GM12878 (cell line): ENCODE results near the gene STK16. TPM values are rescaled to one million over a fixed set of nuclear protein-coding genes. Genes with fewer than 3 reads are reported as not detected.

Experiments used
- ATAC-seq: fragments of 200-7000 bp; cut with Tn5 transposase; 3 replicates; pipeline ENCODE4 v1.9.1; 2020; ENCODE audit warnings: mild to moderate bottlenecking, moderate library complexity
- BruUV-seq: library from RNA; stranded (reverse); fragments of 400-500 nt; replicated peaks from 2 replicates; lab custom pipeline; 2021; lab: Mats Ljungman, UMichigan
- CTCF ChIA-PET: fragments of 300-600 bp; sonication (Branson Sonifier 250); formaldehyde crosslinking; extraction: SDS; loops from one replicate; lab custom pipeline; 2021; ENCODE audit warnings: inconsistent platforms; lab: Yijun Ruan, JAX
- POLR2A ChIA-PET: fragments of 350-600 bp; formaldehyde crosslinking; extraction: SDS; loops from one replicate; lab custom pipeline; 2021; ENCODE audit warnings: inconsistent platforms; lab: Charles Lee
- RAD21 ChIA-PET: fragments of 300-600 bp; sonication (Branson Sonifier 250); formaldehyde crosslinking; loops from one replicate; lab custom pipeline; 2023; ENCODE audit warnings: antibody characterized with exemption; ENCODE audit not compliant: unreplicated experiment; lab: Charles Lee
- SMC1A ChIA-PET: fragments of 300-600 bp; sonication (Branson Sonifier 250); formaldehyde crosslinking; loops from one replicate; lab custom pipeline; 2023; ENCODE audit not compliant: unreplicated experiment, uncharacterized antibody; lab: Charles Lee
- DNase-seq: peaks from one replicate; pipeline ENCODE4 v3.0.0-alpha.2; 2011; ENCODE audit warnings: low read depth, low spot score
- FAIRE-seq: peaks from 3 replicates; lab custom pipeline; 2011; peaks lifted over from hg19 to GRCh38; lab: Jason Lieb, UNC
- H2AFZ ChIP-seq: 2 replicates; pipeline ENCODE4 v1.6.0; 2011; ENCODE audit warnings: low read depth, low read length, control low read depth; ENCODE audit not compliant: control insufficient read depth
- H3K27ac ChIP-seq: 2 replicates; pipeline ENCODE4 v1.5.1; 2011; ENCODE audit warnings: control low read depth; ENCODE audit not compliant: control insufficient read depth, insufficient read depth
- H3K27me3 ChIP-seq, 2 experiments: replicated peaks in 1 of 2; 2 replicates each; pipeline versions ENCODE4 v1.6.0 to v1.6.1; 2011; ENCODE audit warnings: low read length in 1 of 2; ENCODE audit not compliant: control insufficient read depth in 2 of 2, insufficient read depth in 2 of 2
- H3K36me3 ChIP-seq, 2 experiments: 2 replicates each; pipeline ENCODE4 v1.5.1; 2011; ENCODE audit warnings: low read length in 1 of 2; ENCODE audit not compliant: control insufficient read depth in 2 of 2, insufficient read depth in 2 of 2
- H3K4me1 ChIP-seq: 2 replicates; pipeline ENCODE4 v1.6.1; 2011; ENCODE audit warnings: mild to moderate bottlenecking, low read length, moderate library complexity, mixed read lengths; ENCODE audit not compliant: control insufficient read depth, insufficient read depth
- H3K4me2 ChIP-seq: 2 replicates; pipeline ENCODE4 v1.6.0; 2011; ENCODE audit warnings: control low read depth; ENCODE audit not compliant: control insufficient read depth, insufficient read depth
- H3K4me3 ChIP-seq: fragments of 200-600 bp; sonication (generic); 2 replicates; pipeline ENCODE4 v1.5.1; 2016
- H3K79me2 ChIP-seq: 2 replicates; pipeline ENCODE4 v1.6.0; 2011; ENCODE audit warnings: low read length; ENCODE audit not compliant: control insufficient read depth, insufficient read depth
- H3K9ac ChIP-seq: 2 replicates; pipeline ENCODE4 v1.8.0; 2011; ENCODE audit warnings: low read length, control low read depth, mixed read lengths; ENCODE audit not compliant: control insufficient read depth, insufficient read depth
- H3K9me3 ChIP-seq: replicated peaks from 3 replicates; pipeline ENCODE4 v1.5.1; 2011; ENCODE audit warnings: mild to moderate bottlenecking, low read length; ENCODE audit not compliant: control insufficient read depth, insufficient read depth
- H4K20me1 ChIP-seq: 2 replicates; pipeline ENCODE4 v1.6.0; 2011; ENCODE audit not compliant: control insufficient read depth, insufficient read depth
- ASH2L ChIP-seq: fragments of 300-600, 200-600 bp; sonication (generic); IDR thresholded peaks from 2 replicates; pipeline ENCODE4 v1.6.1; 2017; ENCODE audit warnings: low read depth, mild to moderate bottlenecking, borderline replicate concordance
- BACH1 ChIP-seq: fragments of 450-650 bp; IDR thresholded peaks from 2 replicates; pipeline ENCODE4 v1.6.1; 2017; ENCODE audit warnings: mild to moderate bottlenecking, borderline replicate concordance
- CEBPB ChIP-seq, 2 experiments: fragments of 150-350 bp in 1 of 2; IDR thresholded peaks; 2 replicates each; pipeline ENCODE4 v1.6.1; 2012 to 2014; ENCODE audit warnings: low read depth in 2 of 2, low read length in 2 of 2, borderline replicate concordance in 1 of 2, inconsistent platforms in 1 of 2
- CHD4 ChIP-seq: fragments of 200-600 bp; sonication (generic); IDR thresholded peaks from 2 replicates; pipeline ENCODE4 v1.6.1; 2016; ENCODE audit warnings: mild to moderate bottlenecking
- ETV6 ChIP-seq, 2 experiments: fragments of 450-650 bp in 1 of 2; IDR thresholded peaks in 1 of 2; conservative IDR thresholded peaks in 1 of 2; 2 replicates each; pipeline ENCODE4 v1.6.1; 2014; ENCODE audit warnings: antibody characterized with exemption in 1 of 2, borderline replicate concordance in 1 of 2, low read depth in 1 of 2, mild to moderate bottlenecking in 1 of 2, moderate library complexity in 1 of 2
- MEF2A ChIP-seq: IDR thresholded peaks from 2 replicates; pipeline ENCODE4 v1.6.1; 2011; ENCODE audit warnings: low read depth, mild to moderate bottlenecking, low read length, moderate library complexity; ENCODE audit not compliant: insufficient read depth
- NFYA ChIP-seq: IDR thresholded peaks from 2 replicates; pipeline ENCODE4 v1.6.1; 2011; ENCODE audit warnings: low read depth, mild to moderate bottlenecking, low read length, improper control_type of control experiment, borderline replicate concordance
- NRF1 ChIP-seq: conservative IDR thresholded peaks from 2 replicates; pipeline ENCODE4 v1.6.1; 2011; ENCODE audit warnings: mild to moderate bottlenecking, low read depth, low read length, improper control_type of control experiment
- RAD21 ChIP-seq: IDR thresholded peaks from 2 replicates; pipeline ENCODE4 v1.6.1; 2011; ENCODE audit warnings: mild to moderate bottlenecking, low read depth, low read length, moderate library complexity; ENCODE audit not compliant: insufficient read depth
- RCOR1 ChIP-seq: conservative IDR thresholded peaks from 2 replicates; pipeline ENCODE4 v1.6.1; 2012; ENCODE audit warnings: low read depth, low read length, improper control_type of control experiment
- SIX5 ChIP-seq: IDR thresholded peaks from 2 replicates; pipeline ENCODE4 v1.6.1; 2011; ENCODE audit warnings: mild to moderate bottlenecking, low read depth, low read length, moderate library complexity; ENCODE audit not compliant: severe bottlenecking
- SP1 ChIP-seq: IDR thresholded peaks from one replicate; pipeline ENCODE4 v1.6.1; 2011; ENCODE audit warnings: low read depth, low read length
- SUZ12 ChIP-seq: fragments of 200-600 bp; sonication (generic); IDR thresholded peaks from one replicate; pipeline ENCODE4 v1.6.1; 2018; ENCODE audit warnings: antibody characterized with exemption, mild to moderate bottlenecking; ENCODE audit not compliant: unreplicated experiment
- TCF7 ChIP-seq: IDR thresholded peaks from 2 replicates; pipeline ENCODE4 v1.6.1; 2014; ENCODE audit warnings: antibody characterized with exemption, borderline replicate concordance
- ZBTB40 ChIP-seq: fragments of 450-650 bp; IDR thresholded peaks from 2 replicates; pipeline ENCODE4 v1.6.1; 2016; ENCODE audit warnings: mild to moderate bottlenecking, moderate library complexity, borderline replicate concordance
- WGBS: methylation state at CpG from one replicate; pipeline ENCODE4 v1.1.6; 2016; ENCODE audit warnings: low lambda C conversion rate; ENCODE audit not compliant: insufficient replicate concordance, insufficient coverage; ENCODE audit errors: missing lambda C conversion rate; 5-methylcytosine and 5-hydroxymethylcytosine counted together
- in situ Hi-C: fragments of 300-500 bp; cut with MboI; formaldehyde crosslinking; loops from 9 replicates; pipeline ENCODE4 v1.14.3; 2018; ENCODE audit warnings: mixed read lengths
- intact Hi-C: fragments of 100-400 bp; cut with micrococcal nuclease; formaldehyde crosslinking; loops from one replicate; pipeline ENCODE4 v1.14.2; 2022; ENCODE audit not compliant: unreplicated experiment
- polyA plus RNA-seq, 11 experiments: library from polyadenylated mRNA; depleted of rRNA in 4 of 11; unstranded in 6 of 11; stranded (reverse) in 5 of 11; fragments of >200 nt; fragmentation: Nextera tagmentation in 4 of 11; fragmentation: Illumina TruSeq in 1 of 11; extraction: Ambion mirVana in 4 of 11; extraction: Trizol in 1 of 11; gene quantifications; 1 replicate in 1 of 11; 2 replicates in 10 of 11; pipeline versions ENCODE4 v1.2.1 to v1.2.3, GENCODE V29; 2011 to 2016; ENCODE audit warnings: inconsistent platforms in 2 of 11, missing spikeins in 2 of 11, low read depth in 1 of 11
- total RNA-seq, 4 experiments: library from RNA; depleted of rRNA in 3 of 4; stranded (reverse); fragments of >200 nt in 3 of 4; fragmentation: Illumina TruSeq in 1 of 4; extraction: Trizol in 1 of 4; gene quantifications; 2 replicates each; pipeline versions ENCODE4 v1.2.1 to v1.2.3, GENCODE V29; 2013 to 2021
- TF ChIP-seq, protein P1 (sequence below): IDR thresholded peaks from 2 replicates; pipeline ENCODE4 v1.6.1; 2011; ENCODE audit warnings: low read depth, low read length, improper control_type of control experiment, borderline replicate concordance

The STK16 gene
- total and polyA plus RNA-seq, 10 of the 15 experiments (the other 5 are each of a cell fraction or from before 2014, with no cell fraction given), result 4.3 to 50.1 (median 17.9) TPM

- no peak for DNase-seq
- intact Hi-C loops, result no loop called here
- H4K20me1 ChIP-seq, result no peaks in the 10 kb centered on the region
- ChIA-PET CTCF (interaction anchor here (2.8 kb wide), 1 partner anchor 28 kb away, joined by 7 read pairs; no protein-coding TSS in a partner anchor), SMC1A (interaction anchor here (0.8 kb wide), 1 partner anchor 29 kb away, joined by 3 read pairs; no protein-coding TSS in a partner anchor), POLR2A (interaction anchor here (1.6 kb wide), 1 partner anchor 18 kb away, joined by 4 read pairs; no protein-coding TSS in a partner anchor), RAD21 (no interaction called here)
- in situ Hi-C loops, result no loop called here
- no peak overlapping the region for H2AFZ ChIP-seq
- FAIRE-seq, result no peak
- no peaks in the 10 kb centered on the region for H3K36me3 ChIP-seq
- H3K9me3 ChIP-seq, result no peaks in the 10 kb centered on the region
- H3K4me3 ChIP-seq, result no peak overlapping the region
- no peak for ATAC-seq
- H3K9ac ChIP-seq, result no peak overlapping the region
- H3K27ac ChIP-seq, result no peak overlapping the region
- H3K27me3 ChIP-seq, result no peaks in the 10 kb centered on the region
- no TSS peak for BruUV-seq
- no peak overlapping the region for H3K4me2 ChIP-seq
- no peaks in the 10 kb centered on the region for H3K79me2 ChIP-seq
- WGBS, result 52% methylated on average over 12 of the region's 12 CpGs
- no peaks in the 10 kb centered on the region for H3K4me1 ChIP-seq
- no peak for TF ChIP-seq ASH2L
- TF ChIP-seq SIX5, result no peak
- TF ChIP-seq CHD4, result no peak
- TF ChIP-seq MEF2A, result no peak
- no peak for TF ChIP-seq NFYA
- no peak for TF ChIP-seq SUZ12
- TF ChIP-seq NRF1, result no peak
- no peak for TF ChIP-seq TCF7
- TF ChIP-seq BACH1, result no peak
- TF ChIP-seq SP1, result no peak
- no peak for TF ChIP-seq CEBPB (IDR thresholded peaks at IDR 0.05; ENCODE audit: borderline replicate concordance in 1 of 2, low read depth in 2 of 2, low read length in 2 of 2)
- no peak for TF ChIP-seq ETV6 (conservative IDR thresholded peaks at IDR 0.05 in 1 of 2, IDR thresholded peaks at IDR 0.05 in 1 of 2; ENCODE audit: borderline replicate concordance in 1 of 2, low read depth in 1 of 2)
- TF ChIP-seq RAD21, result no peak
- TF ChIP-seq RCOR1, result no peak
- TF ChIP-seq, protein P1, sequence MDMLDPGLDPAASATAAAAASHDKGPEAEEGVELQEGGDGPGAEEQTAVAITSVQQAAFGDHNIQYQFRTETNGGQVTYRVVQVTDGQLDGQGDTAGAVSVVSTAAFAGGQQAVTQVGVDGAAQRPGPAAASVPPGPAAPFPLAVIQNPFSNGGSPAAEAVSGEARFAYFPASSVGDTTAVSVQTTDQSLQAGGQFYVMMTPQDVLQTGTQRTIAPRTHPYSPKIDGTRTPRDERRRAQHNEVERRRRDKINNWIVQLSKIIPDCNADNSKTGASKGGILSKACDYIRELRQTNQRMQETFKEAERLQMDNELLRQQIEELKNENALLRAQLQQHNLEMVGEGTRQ, result no peak
- TF ChIP-seq ZBTB40, result no peak
Observed at GRCh38 chr2:219199470-219200211, 45.6 kb upstream of the STK16 start.
